K562 (cell line): ENCODE results near the gene TPD52L1. TPM values are rescaled to one million over a fixed set of nuclear protein-coding genes. Genes with fewer than 3 reads are reported as not detected.
A peak's percentile ranks its signal among the peaks of the same experiment; 100 is the strongest.

Experiments
- ARNT ChIP-seq, 2 experiments: fragments of 450-650 bp; IDR thresholded peaks; 2 replicates each; pipeline ENCODE4 v1.6.1; 2016; ENCODE audit warnings: mild to moderate bottlenecking in 1 of 2
- ATF1 ChIP-seq, 2 experiments: fragments of 450-650 bp in 1 of 2; IDR thresholded peaks; 2 replicates each; pipeline ENCODE4 v1.6.1; 2016; ENCODE audit warnings: missing compliant biosample characterization in 1 of 2, missing genetic modification characterization in 1 of 2
- CREM ChIP-seq: IDR thresholded peaks from 2 replicates; pipeline ENCODE4 v1.6.1; 2014; ENCODE audit warnings: antibody characterized with exemption, low read depth
- KAT8 ChIP-seq: fragments of 450-650 bp; IDR thresholded peaks from 2 replicates; pipeline ENCODE4 v1.6.1; 2016; ENCODE audit warnings: low read depth, mild to moderate bottlenecking
- MBD2 ChIP-seq: sonication (generic); IDR thresholded peaks from 2 replicates; pipeline ENCODE4 v1.6.1; 2016; ENCODE audit warnings: low read depth, borderline replicate concordance
- MTA1 ChIP-seq: fragments of 450-650 bp; IDR thresholded peaks from 2 replicates; pipeline ENCODE4 v1.6.1; 2017; ENCODE audit warnings: borderline replicate concordance
- MTA2 ChIP-seq: fragments of 450-650 bp; IDR thresholded peaks from 2 replicates; pipeline ENCODE4 v1.6.1; 2016; ENCODE audit warnings: low read depth
- NR2C2 ChIP-seq, 2 experiments: fragments of 200-800 bp in 1 of 2; sonication (Bioruptor generic) in 1 of 2; sonication (generic) in 1 of 2; formaldehyde crosslinking in 1 of 2; IDR thresholded peaks; 2 replicates each; pipeline versions ENCODE4 v1.6.1 to v1.8.0; 2016 to 2022; ENCODE audit warnings: mild to moderate bottlenecking in 1 of 2, missing compliant biosample characterization in 1 of 2, missing genetic modification characterization in 1 of 2, missing genetic modification reagents in 1 of 2
- POLR3G ChIP-seq: IDR thresholded peaks from 2 replicates; pipeline ENCODE4 v1.6.1; 2011; ENCODE audit not compliant: insufficient read length, insufficient replicate concordance; ENCODE audit errors: extremely low read depth
- RAD21 ChIP-seq, 2 experiments: fragments of 250-450 bp in 1 of 2; fragments of 450-650 bp in 1 of 2; sonication (Bioruptor Pico) in 1 of 2; formaldehyde crosslinking in 1 of 2; IDR thresholded peaks in 1 of 2; conservative IDR thresholded peaks in 1 of 2; 2 replicates each; pipeline versions ENCODE4 v1.4.0 to v1.8.0; 2020 to 2022; ENCODE audit warnings: mild to moderate bottlenecking in 2 of 2, moderate library complexity in 1 of 2
- SNIP1 ChIP-seq: fragments of 450-650 bp; IDR thresholded peaks from 2 replicates; pipeline ENCODE4 v1.7.1; 2017; ENCODE audit warnings: low read depth, mild to moderate bottlenecking
- SP1 ChIP-seq: sonication (generic); formaldehyde crosslinking; IDR thresholded peaks from 2 replicates; pipeline ENCODE4 v1.8.1; 2022; ENCODE audit warnings: mild to moderate bottlenecking, missing genetic modification reagents
- TRIM28 ChIP-seq: fragments of 450-650 bp; IDR thresholded peaks from 2 replicates; pipeline ENCODE4 v1.6.1; 2017
- ZFX ChIP-seq: sonication (generic); formaldehyde crosslinking; IDR thresholded peaks from 2 replicates; pipeline ENCODE4 v1.8.0; 2022; ENCODE audit warnings: mild to moderate bottlenecking, missing genetic modification reagents, moderate library complexity
- ZNF830 ChIP-seq: fragments of 250-450 bp; sonication (Bioruptor Pico); IDR thresholded peaks from 2 replicates; pipeline ENCODE4 v1.5.0; 2021; ENCODE audit warnings: mild to moderate bottlenecking
- polyA plus RNA-seq, 8 experiments: library from polyadenylated mRNA; depleted of rRNA in 4 of 8; stranded (reverse) in 5 of 8; unstranded in 3 of 8; fragments of >200 nt; fragmentation: Nextera tagmentation in 2 of 8; fragmentation: Illumina TruSeq in 1 of 8; extraction: Ambion mirVana in 2 of 8; extraction: Trizol in 1 of 8; gene quantifications; 2 replicates each; pipeline versions ENCODE4 v1.2.1 to v1.2.3, GENCODE V29; 2011 to 2014; ENCODE audit warnings: inconsistent platforms in 1 of 8, missing spikeins in 1 of 8
- total RNA-seq, 7 experiments: library from RNA; depleted of rRNA in 6 of 7; stranded (reverse); fragments of >200 nt in 6 of 7; fragmentation: Illumina TruSeq in 2 of 7; extraction: Trizol in 2 of 7; gene quantifications; 2 replicates each; pipeline versions ENCODE4 v1.2.1 to v1.2.3, GENCODE V29; 2011 to 2021; ENCODE audit warnings: low replicate concordance in 1 of 7
- TF ChIP-seq, protein P1 (sequence below): fragments of 450-650 bp; IDR thresholded peaks from 2 replicates; pipeline ENCODE4 v1.7.0; 2016; ENCODE audit warnings: borderline replicate concordance
- TF ChIP-seq, protein P2 (sequence below): fragments of 450-650 bp; IDR thresholded peaks from 2 replicates; pipeline ENCODE4 v1.6.1; 2014; ENCODE audit warnings: low read depth, mild to moderate bottlenecking, moderate library complexity, borderline replicate concordance
- TF ChIP-seq, protein P3 (sequence below): fragments of 450-650 bp; conservative IDR thresholded peaks from 2 replicates; pipeline ENCODE4 v1.6.1; 2016; ENCODE audit warnings: missing genetic modification characterization, low read depth, mild to moderate bottlenecking, control low read depth, missing compliant biosample characterization
- TF ChIP-seq, protein P4 (sequence below): fragments of 450-650 bp; IDR thresholded peaks from 2 replicates; pipeline ENCODE4 v1.6.1; 2016
- TF ChIP-seq, protein P5 (sequence below): fragments of 450-650 bp; formaldehyde crosslinking; IDR thresholded peaks from 2 replicates; pipeline ENCODE4 v1.4.0; 2022; ENCODE audit warnings: mild to moderate bottlenecking, moderate library complexity

Gene TPD52L1
- total and polyA plus RNA-seq, 9 of the 15 experiments (the other 6 are each of a cell fraction or from before 2014, with no cell fraction given): 12.9 to 149 (median 75.7) TPM

DNA sequence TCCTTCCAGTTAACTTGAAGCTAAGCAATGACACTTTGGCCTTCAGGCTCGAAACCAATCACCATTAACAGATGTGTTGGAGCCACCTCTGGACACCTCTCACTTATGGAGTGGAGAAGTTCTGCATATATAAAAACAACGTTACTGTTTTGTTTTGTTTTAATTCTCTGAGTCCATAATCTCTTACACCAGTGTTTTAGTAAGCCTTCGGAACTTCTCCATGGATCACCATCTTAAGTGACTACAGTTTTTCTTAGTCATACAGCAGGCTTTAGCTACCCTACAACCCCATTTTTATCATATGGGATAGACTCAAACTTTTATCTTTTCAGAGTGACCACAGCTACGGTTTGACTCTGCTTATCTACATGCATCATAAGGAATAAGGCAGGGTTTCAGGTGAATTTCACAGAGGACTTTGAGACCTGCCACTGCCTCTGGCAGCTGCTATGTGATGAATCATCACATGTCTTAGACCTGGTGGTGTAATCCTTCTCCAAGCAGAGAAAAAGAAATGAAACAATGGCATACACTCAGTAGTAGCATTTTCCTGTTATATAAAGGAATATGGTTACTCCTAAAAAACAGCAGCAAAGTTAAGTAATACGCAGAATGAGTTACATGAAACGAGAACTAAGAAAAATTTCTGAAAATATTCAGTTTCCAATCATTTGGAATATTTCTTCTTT is 153.7 kb downstream of the TPD52L1 start (continued):
- TF ChIP-seq RAD21 (CRISPR knock-in tag; conservative IDR thresholded peaks at IDR 0.05 in 1 of 2, IDR thresholded peaks at IDR 0.05 in 1 of 2) (peak in 1 of 2 experiments; percentile 24; a peak in 1 of 4 replicates), CREM (peak; percentile 53; the same call in 1 of the 2 replicates), MBD2 (peak; percentile 46; the same call in 1 of the 2 replicates), NR2C2 (CRISPR knock-in tag; IDR thresholded peaks at IDR 0.05) (no peak), NR2C2 (tag; IDR thresholded peaks at IDR 0.05) (peak; percentile 53), SNIP1 (no peak), TRIM28 (peak; percentile 45; the same call in 1 of the 2 replicates), ZFX (CRISPR knock-in tag) (peak; percentile 32; the same call in 1 of the 2 replicates), MTA2 (peak; percentile 87), POLR3G (no peak), SP1 (CRISPR knock-in tag) (peak; percentile 56), ARNT (IDR thresholded peaks at IDR 0.05) (peak; percentile 76 to 81; a peak in 2 of 4 replicates), ZNF830 (CRISPR knock-in tag) (no peak), ATF1 (CRISPR knock-in tag; IDR thresholded peaks at IDR 0.05) (no peak), ATF1 (tag; IDR thresholded peaks at IDR 0.05) (0 out of 2 replicates have a peak, but pooled peaks have one; percentile 30), KAT8 (no peak), MTA1 (peak; percentile 49; the same call in 1 of the 2 replicates)
- TF ChIP-seq, protein P1, sequence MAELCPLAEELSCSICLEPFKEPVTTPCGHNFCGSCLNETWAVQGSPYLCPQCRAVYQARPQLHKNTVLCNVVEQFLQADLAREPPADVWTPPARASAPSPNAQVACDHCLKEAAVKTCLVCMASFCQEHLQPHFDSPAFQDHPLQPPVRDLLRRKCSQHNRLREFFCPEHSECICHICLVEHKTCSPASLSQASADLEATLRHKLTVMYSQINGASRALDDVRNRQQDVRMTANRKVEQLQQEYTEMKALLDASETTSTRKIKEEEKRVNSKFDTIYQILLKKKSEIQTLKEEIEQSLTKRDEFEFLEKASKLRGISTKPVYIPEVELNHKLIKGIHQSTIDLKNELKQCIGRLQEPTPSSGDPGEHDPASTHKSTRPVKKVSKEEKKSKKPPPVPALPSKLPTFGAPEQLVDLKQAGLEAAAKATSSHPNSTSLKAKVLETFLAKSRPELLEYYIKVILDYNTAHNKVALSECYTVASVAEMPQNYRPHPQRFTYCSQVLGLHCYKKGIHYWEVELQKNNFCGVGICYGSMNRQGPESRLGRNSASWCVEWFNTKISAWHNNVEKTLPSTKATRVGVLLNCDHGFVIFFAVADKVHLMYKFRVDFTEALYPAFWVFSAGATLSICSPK: no peak
- TF ChIP-seq, protein P2, sequence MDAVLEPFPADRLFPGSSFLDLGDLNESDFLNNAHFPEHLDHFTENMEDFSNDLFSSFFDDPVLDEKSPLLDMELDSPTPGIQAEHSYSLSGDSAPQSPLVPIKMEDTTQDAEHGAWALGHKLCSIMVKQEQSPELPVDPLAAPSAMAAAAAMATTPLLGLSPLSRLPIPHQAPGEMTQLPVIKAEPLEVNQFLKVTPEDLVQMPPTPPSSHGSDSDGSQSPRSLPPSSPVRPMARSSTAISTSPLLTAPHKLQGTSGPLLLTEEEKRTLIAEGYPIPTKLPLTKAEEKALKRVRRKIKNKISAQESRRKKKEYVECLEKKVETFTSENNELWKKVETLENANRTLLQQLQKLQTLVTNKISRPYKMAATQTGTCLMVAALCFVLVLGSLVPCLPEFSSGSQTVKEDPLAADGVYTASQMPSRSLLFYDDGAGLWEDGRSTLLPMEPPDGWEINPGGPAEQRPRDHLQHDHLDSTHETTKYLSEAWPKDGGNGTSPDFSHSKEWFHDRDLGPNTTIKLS: no peak
- TF ChIP-seq, protein P3, sequence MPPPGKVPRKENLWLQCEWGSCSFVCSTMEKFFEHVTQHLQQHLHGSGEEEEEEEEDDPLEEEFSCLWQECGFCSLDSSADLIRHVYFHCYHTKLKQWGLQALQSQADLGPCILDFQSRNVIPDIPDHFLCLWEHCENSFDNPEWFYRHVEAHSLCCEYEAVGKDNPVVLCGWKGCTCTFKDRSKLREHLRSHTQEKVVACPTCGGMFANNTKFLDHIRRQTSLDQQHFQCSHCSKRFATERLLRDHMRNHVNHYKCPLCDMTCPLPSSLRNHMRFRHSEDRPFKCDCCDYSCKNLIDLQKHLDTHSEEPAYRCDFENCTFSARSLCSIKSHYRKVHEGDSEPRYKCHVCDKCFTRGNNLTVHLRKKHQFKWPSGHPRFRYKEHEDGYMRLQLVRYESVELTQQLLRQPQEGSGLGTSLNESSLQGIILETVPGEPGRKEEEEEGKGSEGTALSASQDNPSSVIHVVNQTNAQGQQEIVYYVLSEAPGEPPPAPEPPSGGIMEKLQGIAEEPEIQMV: peak; percentile 26; the same call in 1 of the 2 replicates
- TF ChIP-seq, protein P4, sequence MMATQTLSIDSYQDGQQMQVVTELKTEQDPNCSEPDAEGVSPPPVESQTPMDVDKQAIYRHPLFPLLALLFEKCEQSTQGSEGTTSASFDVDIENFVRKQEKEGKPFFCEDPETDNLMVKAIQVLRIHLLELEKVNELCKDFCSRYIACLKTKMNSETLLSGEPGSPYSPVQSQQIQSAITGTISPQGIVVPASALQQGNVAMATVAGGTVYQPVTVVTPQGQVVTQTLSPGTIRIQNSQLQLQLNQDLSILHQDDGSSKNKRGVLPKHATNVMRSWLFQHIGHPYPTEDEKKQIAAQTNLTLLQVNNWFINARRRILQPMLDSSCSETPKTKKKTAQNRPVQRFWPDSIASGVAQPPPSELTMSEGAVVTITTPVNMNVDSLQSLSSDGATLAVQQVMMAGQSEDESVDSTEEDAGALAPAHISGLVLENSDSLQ: peak; percentile 82
- TF ChIP-seq, protein P5, sequence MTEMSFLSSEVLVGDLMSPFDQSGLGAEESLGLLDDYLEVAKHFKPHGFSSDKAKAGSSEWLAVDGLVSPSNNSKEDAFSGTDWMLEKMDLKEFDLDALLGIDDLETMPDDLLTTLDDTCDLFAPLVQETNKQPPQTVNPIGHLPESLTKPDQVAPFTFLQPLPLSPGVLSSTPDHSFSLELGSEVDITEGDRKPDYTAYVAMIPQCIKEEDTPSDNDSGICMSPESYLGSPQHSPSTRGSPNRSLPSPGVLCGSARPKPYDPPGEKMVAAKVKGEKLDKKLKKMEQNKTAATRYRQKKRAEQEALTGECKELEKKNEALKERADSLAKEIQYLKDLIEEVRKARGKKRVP (CRISPR knock-in tag): 0 out of 2 replicates have a peak, but pooled peaks have one; percentile 35
